H9 (cell line): Measurements from ENCODE around the gene ILF2. TPM values are rescaled to one million over a fixed set of nuclear protein-coding genes. Genes with fewer than 3 reads are reported as not detected.

Experiments used
- DNase-seq: peaks from one replicate; pipeline ENCODE4 v3.0.0-alpha.2; 2017
- H2AFZ ChIP-seq: one replicate; pipeline ENCODE4 v1.6.1; 2013; ENCODE audit warnings: mild to moderate bottlenecking, low read length, control low read depth, moderate library complexity
- H2AK5ac ChIP-seq: 2 replicates; pipeline ENCODE4 v1.6.1; 2013; ENCODE audit warnings: low read length, control low read depth, mixed read lengths; ENCODE audit not compliant: insufficient read length
- H2BK120ac ChIP-seq: one replicate; pipeline ENCODE4 v1.6.1; 2013; ENCODE audit warnings: low read depth, mild to moderate bottlenecking, low read length, control low read depth, inconsistent platforms; ENCODE audit not compliant: poor library complexity, severe bottlenecking
- H2BK12ac ChIP-seq: 2 replicates; pipeline ENCODE4 v1.6.1; 2013; ENCODE audit warnings: low read length, control low read depth, mixed read lengths, low read depth; ENCODE audit not compliant: insufficient read length
- H2BK15ac ChIP-seq: 2 replicates; pipeline ENCODE4 v1.6.1; 2013; ENCODE audit warnings: low read depth, low read length, control low read depth
- H2BK20ac ChIP-seq: one replicate; pipeline ENCODE4 v1.6.1; 2013; ENCODE audit warnings: low read depth, mild to moderate bottlenecking, low read length, control low read depth, inconsistent platforms; ENCODE audit not compliant: poor library complexity, severe bottlenecking
- H2BK5ac ChIP-seq: 2 replicates; pipeline ENCODE4 v1.6.1; 2013; ENCODE audit warnings: low read length, control low read depth, mixed read lengths; ENCODE audit not compliant: insufficient read length
- H3K14ac ChIP-seq: 2 replicates; pipeline ENCODE4 v1.6.1; 2013; ENCODE audit warnings: low read length, control low read depth; ENCODE audit not compliant: insufficient read depth
- H3K18ac ChIP-seq: 2 replicates; pipeline ENCODE4 v1.6.1; 2013; ENCODE audit warnings: low read depth, mild to moderate bottlenecking, mixed read lengths, low read length, control low read depth; ENCODE audit not compliant: insufficient read length
- H3K23ac ChIP-seq: 2 replicates; pipeline ENCODE4 v1.6.1; 2013; ENCODE audit warnings: low read length, control low read depth, mixed read lengths, low read depth; ENCODE audit not compliant: insufficient read length
- H3K23me2 ChIP-seq: 2 replicates; pipeline ENCODE4 v1.6.1; 2013; ENCODE audit warnings: low read depth, mild to moderate bottlenecking, mixed read lengths, low read length, control low read depth; ENCODE audit not compliant: insufficient read length, poor library complexity, severe bottlenecking
- H3K27ac ChIP-seq: 2 replicates; pipeline ENCODE4 v1.5.1; 2013; ENCODE audit warnings: low read length, control low read depth, mixed read lengths, low read depth; ENCODE audit not compliant: insufficient read length
- H3K27me3 ChIP-seq: 2 replicates; pipeline ENCODE4 v1.6.1; 2013; ENCODE audit warnings: low read length, control low read depth, inconsistent platforms; ENCODE audit not compliant: insufficient read depth
- H3K4ac ChIP-seq: 2 replicates; pipeline ENCODE4 v1.6.1; 2013; ENCODE audit warnings: low read depth, mild to moderate bottlenecking, control low read depth, inconsistent platforms, low read length, moderate library complexity
- H3K4me1 ChIP-seq: 2 replicates; pipeline ENCODE4 v1.6.1; 2013; ENCODE audit warnings: low read length, control low read depth, inconsistent platforms; ENCODE audit not compliant: insufficient read depth
- H3K4me2 ChIP-seq: 2 replicates; pipeline ENCODE4 v1.6.1; 2013; ENCODE audit warnings: low read length, control low read depth, mixed read lengths; ENCODE audit not compliant: insufficient read length, insufficient read depth
- H3K56ac ChIP-seq: 2 replicates; pipeline ENCODE4 v1.6.1; 2013; ENCODE audit warnings: low read depth, mild to moderate bottlenecking, mixed read lengths, low read length, control low read depth; ENCODE audit not compliant: insufficient read length
- H3K79me1 ChIP-seq: 2 replicates; pipeline ENCODE4 v1.6.1; 2013; ENCODE audit warnings: low read depth, mild to moderate bottlenecking, moderate library complexity, low read length, control low read depth, inconsistent platforms; ENCODE audit not compliant: insufficient read depth, poor library complexity, severe bottlenecking
- H3K79me2 ChIP-seq: 2 replicates; pipeline ENCODE4 v1.6.1; 2013; ENCODE audit warnings: low read length, control low read depth, inconsistent platforms; ENCODE audit not compliant: insufficient read depth
- H3K9ac ChIP-seq: 2 replicates; pipeline ENCODE4 v1.6.1; 2013; ENCODE audit warnings: low read length, control low read depth, mixed read lengths; ENCODE audit not compliant: insufficient read length; ENCODE audit errors: extremely low read depth
- H3K9me3 ChIP-seq: one replicate; pipeline ENCODE4 v1.6.1; 2013; ENCODE audit warnings: low read depth, low read length, inconsistent platforms; ENCODE audit not compliant: control insufficient read depth
- H3T11ph ChIP-seq: one replicate; pipeline ENCODE4 v1.6.1; 2013; ENCODE audit warnings: mild to moderate bottlenecking, low read length, control low read depth, inconsistent platforms
- H4K20me1 ChIP-seq: one replicate; pipeline ENCODE4 v1.6.1; 2013; ENCODE audit not compliant: control insufficient read depth, insufficient read length, insufficient read depth
- H4K5ac ChIP-seq: 2 replicates; pipeline ENCODE4 v1.6.1; 2013; ENCODE audit warnings: low read depth, mild to moderate bottlenecking, mixed read lengths, low read length, control low read depth; ENCODE audit not compliant: insufficient read length
- H4K8ac ChIP-seq: replicated peaks from 2 replicates; pipeline ENCODE4 v1.6.1; 2013; ENCODE audit warnings: low read length, control low read depth, mixed read lengths, low read depth; ENCODE audit not compliant: insufficient read length
- H4K91ac ChIP-seq: 2 replicates; pipeline ENCODE4 v1.6.1; 2013; ENCODE audit warnings: low read depth, mild to moderate bottlenecking, moderate library complexity, mixed read lengths, low read length, control low read depth; ENCODE audit not compliant: insufficient read length
- H3K27ac Mint-ChIP-seq, 3 experiments: 2 replicates in 2 of 3; 3 replicates in 1 of 3; pipeline ENCODE4 v1.8.0; 2020 to 2021; ENCODE audit warnings: mixed read lengths in 3 of 3, mild to moderate bottlenecking in 1 of 3, moderate library complexity in 1 of 3
- H3K27me3 Mint-ChIP-seq: 2 replicates; pipeline ENCODE4 v1.8.0; 2021; ENCODE audit warnings: low read depth, mild to moderate bottlenecking, moderate library complexity, mixed read lengths
- H3K36me3 Mint-ChIP-seq, 3 experiments: 2 replicates in 2 of 3; 3 replicates in 1 of 3; pipeline ENCODE4 v1.8.0; 2020 to 2021; ENCODE audit warnings: low read depth in 3 of 3, mixed read lengths in 3 of 3; ENCODE audit not compliant: insufficient read depth in 1 of 3
- H3K4me1 Mint-ChIP-seq, 2 experiments: 2 replicates each; pipeline ENCODE4 v1.8.0; 2020; ENCODE audit warnings: mixed read lengths in 2 of 2
- H3K4me3 Mint-ChIP-seq, 2 experiments: 2 replicates in 1 of 2; 3 replicates in 1 of 2; pipeline ENCODE4 v1.8.0; 2020 to 2021; ENCODE audit warnings: mild to moderate bottlenecking in 2 of 2, mixed read lengths in 2 of 2, moderate library complexity in 1 of 2
- H3K9me3 Mint-ChIP-seq, 2 experiments: 2 replicates in 1 of 2; 3 replicates in 1 of 2; pipeline ENCODE4 v1.8.0; 2020; ENCODE audit warnings: mild to moderate bottlenecking in 2 of 2, mixed read lengths in 2 of 2, moderate library complexity in 1 of 2
- WGBS: extraction: QIAGEN DNeasy Blood & Tissue Kit; methylation state at CpG from one replicate; pipeline ENCODE4 v1.1.7; 2013; ENCODE audit warnings: missing lambda C conversion rate, low lambda C conversion rate, mixed read lengths; ENCODE audit not compliant: insufficient read length; ENCODE audit errors: extremely low coverage; 5-methylcytosine and 5-hydroxymethylcytosine counted together
- total RNA-seq: library from RNA; stranded (reverse); gene quantifications from 2 replicates; pipeline ENCODE4 v1.2.1, GENCODE V29; 2021
- TF ChIP-seq, protein P1 (sequence below): fragments of 200-600 bp; sonication (generic); conservative IDR thresholded peaks from 3 replicates; pipeline ENCODE4 v1.8.0; 2021; ENCODE audit warnings: antibody characterized with exemption, mild to moderate bottlenecking

The ILF2 gene
- total RNA-seq, 1 experiment from 2014 or later: 357 TPM

DNA sequence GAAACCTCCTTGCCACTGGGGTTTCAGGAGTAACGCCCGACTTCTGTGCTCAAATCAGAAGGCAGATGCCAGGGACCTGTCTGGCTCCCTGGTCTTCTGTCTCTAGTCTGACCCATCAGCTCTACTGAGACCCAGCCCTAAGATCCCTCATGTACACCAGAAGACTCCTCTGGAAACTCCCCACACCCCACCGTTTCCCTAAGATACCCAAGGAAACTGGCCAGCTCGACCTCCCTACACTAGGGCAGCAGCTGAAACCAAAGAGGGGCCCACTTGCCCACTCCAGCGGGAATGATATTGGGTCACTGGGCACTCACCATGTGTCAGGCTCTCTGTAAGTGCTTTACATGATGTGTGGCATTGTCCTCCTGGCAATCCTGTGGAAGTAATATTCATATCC is 57.4 kb downstream of the ILF2 start:
- Histone ChIP-seq H2BK120ac (no peak overlapping the region), H2AFZ (no peak overlapping the region), H4K5ac (no peak overlapping the region), H3K9me3 (no peaks in the 10 kb centered on the region), H4K20me1 (no peaks in the 10 kb centered on the region), H3T11ph (no peak overlapping the region), H3K4me1 (peaks cover 9% of the 10 kb centered on the region; the same call in 1 of the 2 replicates), H2BK20ac (no peak overlapping the region), H3K27ac (no peak overlapping the region), H3K18ac (no peak overlapping the region), H4K8ac (no peak overlapping the region), H2BK15ac (no peak overlapping the region), H2BK5ac (no peak overlapping the region), H3K14ac (no peak overlapping the region), H3K79me1 (no peaks in the 10 kb centered on the region), H3K56ac (no peak overlapping the region), H3K79me2 (no peaks in the 10 kb centered on the region), H2AK5ac (no peak overlapping the region), H3K4me2 (no peak overlapping the region), H3K23ac (no peak overlapping the region), H2BK12ac (no peak overlapping the region), H3K23me2 (peaks cover 3% of the 10 kb centered on the region), H4K91ac (no peak overlapping the region), H3K4ac (no peak overlapping the region), H3K9ac (no peak overlapping the region), H3K27me3 (no peaks in the 10 kb centered on the region)
- H3K4me3 Mint-ChIP-seq: peak overlapping the region in 1 of 2 experiments; percentile 11; a peak in 3 of 5 replicates
- H3K27me3 Mint-ChIP-seq: peaks cover 2% of the 10 kb centered on the region; the same call in 1 of the 2 replicates
- TF ChIP-seq, protein P1, sequence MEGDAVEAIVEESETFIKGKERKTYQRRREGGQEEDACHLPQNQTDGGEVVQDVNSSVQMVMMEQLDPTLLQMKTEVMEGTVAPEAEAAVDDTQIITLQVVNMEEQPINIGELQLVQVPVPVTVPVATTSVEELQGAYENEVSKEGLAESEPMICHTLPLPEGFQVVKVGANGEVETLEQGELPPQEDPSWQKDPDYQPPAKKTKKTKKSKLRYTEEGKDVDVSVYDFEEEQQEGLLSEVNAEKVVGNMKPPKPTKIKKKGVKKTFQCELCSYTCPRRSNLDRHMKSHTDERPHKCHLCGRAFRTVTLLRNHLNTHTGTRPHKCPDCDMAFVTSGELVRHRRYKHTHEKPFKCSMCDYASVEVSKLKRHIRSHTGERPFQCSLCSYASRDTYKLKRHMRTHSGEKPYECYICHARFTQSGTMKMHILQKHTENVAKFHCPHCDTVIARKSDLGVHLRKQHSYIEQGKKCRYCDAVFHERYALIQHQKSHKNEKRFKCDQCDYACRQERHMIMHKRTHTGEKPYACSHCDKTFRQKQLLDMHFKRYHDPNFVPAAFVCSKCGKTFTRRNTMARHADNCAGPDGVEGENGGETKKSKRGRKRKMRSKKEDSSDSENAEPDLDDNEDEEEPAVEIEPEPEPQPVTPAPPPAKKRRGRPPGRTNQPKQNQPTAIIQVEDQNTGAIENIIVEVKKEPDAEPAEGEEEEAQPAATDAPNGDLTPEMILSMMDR: no peak
- no peaks in the 10 kb centered on the region for H3K9me3 Mint-ChIP-seq
- H3K4me1 Mint-ChIP-seq: peaks cover 37 to 63% of the 10 kb centered on the region in 2 experiments
- no CpG with 5 or more reads among the region's 5 CpGs for WGBS
- H3K27ac Mint-ChIP-seq: no peak overlapping the region; a peak in 1 of 7 replicates
- peaks cover 0 to under 1% (median 0%) of the 10 kb centered on the region in 3 experiments; a peak in 2 of 7 replicates for H3K36me3 Mint-ChIP-seq
- DNase-seq: no peak
